Activated gamma-delta T cell treated with anti-CD3 and anti-CD28 coated beads, Interleukin-2, amount 50 U/mL, for 16 hours (primary cell): ENCODE results near the gene RTN4R.

Experiments used
- DNase-seq: peaks from one replicate; pipeline ENCODE4 v3.0.0-alpha.2; 2020; ENCODE audit warnings: low read depth

Gene RTN4R

GRCh38 chr22:20199413-20199842, 68.7 kb downstream of the RTN4R start:
- DNase-seq, result no peak

- no peak for DNase-seq
These were observed 69.4 kb downstream of the RTN4R start for GRCh38 chr22:20198557-20199319.

GRCh38 chr22:20197407-20198030, 70.6 kb downstream of the RTN4R start:
- DNase-seq, result no peak

DNA sequence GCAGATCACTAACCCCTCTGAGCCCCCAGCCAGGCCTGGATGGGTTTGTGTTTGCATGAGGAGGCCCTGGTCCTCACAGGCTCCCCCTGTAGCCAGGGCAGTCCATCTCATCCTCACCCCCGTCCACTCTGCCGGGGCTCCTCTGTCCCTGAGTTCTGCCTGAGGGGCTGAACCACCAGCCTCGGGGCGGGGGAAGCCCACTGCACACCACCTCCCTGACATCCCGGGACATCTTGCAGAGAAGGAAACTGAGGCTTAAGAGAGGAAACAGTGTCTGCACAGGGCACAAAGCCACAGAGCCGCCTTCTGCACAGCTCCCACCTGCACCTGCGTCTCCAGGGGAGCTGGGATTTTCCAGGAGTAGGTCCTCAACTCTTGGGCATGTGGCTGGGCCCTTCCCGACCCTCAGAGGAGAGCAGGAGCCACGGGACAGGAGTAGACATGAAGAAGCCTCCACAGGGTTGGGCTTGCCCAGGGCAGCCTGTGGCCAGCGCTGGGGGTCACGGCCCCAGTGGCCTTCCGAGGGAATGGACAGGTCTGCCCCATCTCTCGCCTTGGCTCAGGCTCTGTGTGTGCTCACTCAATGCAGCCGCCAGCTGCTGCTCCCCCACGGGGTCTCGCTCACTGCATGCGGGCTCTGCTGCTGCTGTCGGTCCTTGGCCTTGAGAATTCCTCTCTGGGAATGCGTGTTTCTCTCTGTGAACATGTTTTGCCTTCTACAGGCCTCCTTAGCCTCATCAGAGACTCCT, 71.8 kb downstream of the RTN4R start:
- DNase-seq, result no peak

- DNase-seq, result no peak
These were observed 73.2 kb downstream of the RTN4R start for GRCh38 chr22:20194681-20195593.

GRCh38 chr22:20193761-20194494, 74.2 kb downstream of the RTN4R start:
- no peak for DNase-seq

DNA sequence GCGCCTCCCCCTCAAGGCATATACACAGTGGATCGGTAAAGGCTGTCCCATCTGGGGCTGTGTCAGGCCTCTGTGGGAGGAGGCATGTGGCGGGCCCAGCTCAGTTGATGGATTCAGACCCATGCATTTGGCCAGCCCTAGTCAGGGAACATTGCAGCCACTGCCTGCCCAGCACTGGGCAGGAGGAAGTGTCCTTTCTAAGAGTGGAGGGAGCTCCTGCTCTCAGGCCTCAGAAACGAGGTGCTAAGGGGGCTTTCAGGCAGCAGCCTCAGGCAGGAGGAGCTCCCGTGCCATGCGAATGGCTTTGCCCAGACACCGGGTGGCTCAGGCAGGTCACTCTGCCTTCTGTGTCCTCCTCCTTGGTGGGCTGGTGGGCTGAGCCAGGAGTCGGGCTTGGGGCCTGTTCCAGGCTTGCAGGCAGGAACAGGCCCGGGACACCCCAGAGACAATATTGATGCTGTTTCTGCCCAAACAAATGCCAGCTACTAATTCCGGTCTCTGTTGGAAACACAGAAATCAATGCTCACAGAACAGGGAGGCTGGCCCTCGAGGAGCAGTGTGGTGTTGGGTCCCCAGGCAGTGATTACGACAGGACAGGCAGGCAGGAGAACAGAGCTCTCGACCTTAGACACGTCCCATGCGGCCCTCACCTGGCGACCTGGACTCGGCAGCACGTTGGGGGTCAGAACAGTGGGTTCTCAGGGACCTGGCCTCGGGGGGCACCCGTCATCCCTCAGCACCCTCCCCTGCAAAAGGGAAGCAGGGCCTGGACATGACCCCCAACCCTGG, 75.0 kb downstream of the RTN4R start:
- DNase-seq, result no peak

DNA sequence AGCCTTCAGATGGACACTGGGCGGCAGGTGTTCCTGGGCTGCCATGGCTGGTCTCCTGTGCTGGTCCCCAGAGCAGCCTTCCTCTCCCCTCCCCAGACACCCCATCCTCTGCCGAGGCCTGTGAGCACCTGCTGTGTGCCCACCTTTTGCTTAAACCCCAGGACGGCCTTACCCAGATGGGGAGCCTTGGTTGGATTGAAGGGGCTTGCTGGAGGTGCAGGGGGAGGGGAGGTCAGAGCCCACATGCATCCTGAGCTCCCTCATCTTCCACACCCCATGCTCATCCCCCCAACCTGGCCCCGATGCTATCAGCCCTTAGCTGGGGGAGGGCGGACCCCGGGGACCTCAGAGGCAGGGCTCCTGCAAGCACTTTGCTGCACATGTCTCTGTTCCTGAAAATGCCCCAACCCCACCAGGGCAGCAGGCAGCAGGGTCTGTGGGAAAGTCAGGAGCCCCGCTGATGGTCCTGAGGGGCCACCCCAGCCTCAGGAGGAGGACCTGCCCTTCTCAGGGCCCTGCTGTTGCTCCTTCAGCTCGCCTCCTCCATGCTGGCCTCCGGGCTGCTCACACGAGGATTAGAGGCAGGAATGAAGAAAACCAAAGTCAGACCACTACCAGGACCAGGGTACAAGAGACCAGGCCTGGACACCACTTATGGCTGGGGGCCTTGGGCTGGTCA, 75.7 kb downstream of the RTN4R start:
- DNase-seq, result no peak

DNA sequence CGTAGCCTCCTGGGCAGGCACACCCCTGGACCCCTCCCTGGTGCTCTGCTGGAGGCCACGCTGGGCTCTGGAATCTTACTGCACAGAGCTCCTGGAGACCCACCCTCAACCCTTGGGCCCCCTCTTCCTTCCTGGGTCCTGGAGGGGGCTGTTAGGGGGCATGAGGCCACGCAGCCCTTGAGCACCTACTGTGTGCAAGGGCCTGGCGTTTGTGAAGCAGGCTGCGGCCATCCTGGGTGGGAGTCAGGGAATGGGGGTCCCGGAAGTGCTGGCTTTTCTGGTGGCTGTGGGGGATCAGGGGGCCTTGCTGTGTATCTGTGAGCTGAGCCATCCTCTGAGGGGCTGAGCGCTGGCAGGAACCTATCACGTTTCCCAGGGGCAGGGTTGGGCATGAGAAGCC, 76.3 kb downstream of the RTN4R start:
- no peak for DNase-seq
